Heart right ventricle (tissue), 16 donors: ENCODE results near the gene VPREB3. TPM values are rescaled to one million over a fixed set of nuclear protein-coding genes. Genes with fewer than 3 reads are reported as not detected.

Source experiments
- ATAC-seq, 8 donors: fragments of 200-7000 bp; cut with Tn5 transposase; one replicate each; pipeline ENCODE4 v1.9.1; 2020; ENCODE audit warnings: mild to moderate bottlenecking in 8 of 8, moderate library complexity in 8 of 8, moderate number of reproducible peaks in 1 of 8
- DNase-seq, 2 donors: peaks; one replicate each; pipeline ENCODE4 v3.0.0-alpha.2; 2020
- H3K27ac ChIP-seq, 10 donors: fragments of 200-600 bp; sonication (generic) in 2 of 10; one replicate each; pipeline versions ENCODE4 v1.5.0 to v1.8.0; 2020 to 2022; ENCODE audit warnings: mild to moderate bottlenecking in 3 of 10
- H3K27me3 ChIP-seq, 7 donors: fragments of 200-600 bp; one replicate each; pipeline ENCODE4 v1.8.0; 2021 to 2022; ENCODE audit warnings: mild to moderate bottlenecking in 2 of 7
- H3K36me3 ChIP-seq, 9 donors: fragments of 200-600 bp; sonication (generic) in 1 of 9; one replicate each; pipeline versions ENCODE4 v1.5.0 to v1.8.0; 2020 to 2022; ENCODE audit warnings: mild to moderate bottlenecking in 2 of 9
- H3K4me1 ChIP-seq, 9 donors: fragments of 200-600 bp; sonication (generic) in 1 of 9; one replicate each; pipeline versions ENCODE4 v1.5.0 to v1.8.0; 2020 to 2022; ENCODE audit warnings: mild to moderate bottlenecking in 4 of 9
- H3K4me3 ChIP-seq, 10 donors: fragments of 200-600 bp; sonication (generic) in 2 of 10; one replicate each; pipeline versions ENCODE4 v1.5.0 to v1.8.0; 2020 to 2022; ENCODE audit warnings: mild to moderate bottlenecking in 7 of 10, moderate library complexity in 2 of 10
- H3K9me3 ChIP-seq, 11 donors: fragments of 200-600 bp in 10 of 11; sonication (generic) in 2 of 11; one replicate each; pipeline versions ENCODE4 v1.5.0 to v1.8.0; 2013 to 2022; ENCODE audit warnings: mild to moderate bottlenecking in 2 of 11, control low read depth in 1 of 11, moderate library complexity in 1 of 11
- WGBS, 2 donors: extraction: QIAGEN DNeasy Blood & Tissue Kit; methylation state at CpG; one replicate each; pipeline ENCODE4 v1.1.7; 2013; ENCODE audit warnings: inconsistent platforms in 1 of 2; 5-methylcytosine and 5-hydroxymethylcytosine counted together
- intact Hi-C, 10 donors: fragments of 100-400 bp; cut with DNase I; formaldehyde crosslinking; loops; one replicate each; pipeline versions ENCODE4 v1.11.1 to v1.14.2; 2022
- polyA plus RNA-seq, 2 donors: library from polyadenylated mRNA; stranded (reverse); fragments of 200-250 nt; gene quantifications; one replicate each; pipeline ENCODE4 v1.2.3, GENCODE V29; 2013
- total RNA-seq, 10 donors: library from RNA; stranded (reverse); fragmentation: NEBNext Ultra II Directional in 3 of 10; extraction: Animal tissue kit (Norgen Biotek cat#: 25700) in 3 of 10; gene quantifications; one replicate each; pipeline versions ENCODE4 v1.2.1 to v1.2.4, GENCODE V29; 2021 to 2023
- TF ChIP-seq, protein P1 (sequence below), 9 donors: fragments of 200-600 bp; sonication (generic) in 2 of 9; IDR thresholded peaks; one replicate each; pipeline versions ENCODE4 v1.5.0 to v1.8.0; 2021 to 2022; ENCODE audit warnings: antibody characterized with exemption in 9 of 9, mild to moderate bottlenecking in 5 of 9, moderate library complexity in 1 of 9
- donor health status: Arrhythmogenic right ventricular cardiomyopathy.
- donor health status: ischemic (EF 13 %, LVEDD 7.1; RV severe dilation, severe dysfunction).
- donor health status: healthy with polysubstance abuse.
- donor health status: DM: no; HTN: yes; CAD: no.
- donor health status: DM: no; HTN: no; CAD: no.
- donor health status: ischemic (EF 25% LVEDD 6.9; RV normal size, moderate dysfunction).
- donor health status: ischemic (EF 25% LVEDD 5.7; RV mildly dilated, moderate dysfunction).
- donor health status: healthy.
- donor health status: DM: yes; HTN: yes; CAD: no.
- donor health status: Ischemic cardiomyopathy.
- donor health status: ischemic (EF 35%, LVEDD 5.7; RV mildly dilated, moderate dysfunction).
- donor health status: nonischemic (EF 11% LVEDD 7.7; RV severe dilation, severe dysfunction).
- donor health status: DM: yes; HTN: yes; CAD: no.
- donor health status: PGD.
- donor health status: ischemic (EF 29% LVEDD 5.4; RV normal size, mild dysfunction).
- donor health status: nonischemic (EF 23%, LVEDD 6.1; RV moderate dilation, normal function).

VPREB3 gene
- total and polyA plus RNA-seq, 12 donors, result 0.56 to 2.5 (median 0.96) TPM; not detected in 4

- intact Hi-C loops, result loop anchor here in 1 of 10 donors (2.0 kb wide), 1 partner anchor 35 kb away; the partner anchor contains the start of gene ZNF70
- Histone ChIP-seq H3K27ac (peak overlapping the region in 2 of 10 donors; percentile 41 to 59), H3K36me3 (peaks cover 0 to 42% (median 7%) of the 10 kb centered on the region in 9 donors), H3K27me3 (no peaks in the 10 kb centered on the region), H3K4me3 (peak overlapping the region in 9 of 10 donors; percentile 69 to 91 (median 78)), H3K4me1 (peaks cover 0 to 22% (median 13%) of the 10 kb centered on the region in 9 donors), H3K9me3 (no peaks in the 10 kb centered on the region)
- WGBS, 2 donors, result 71 to 74% methylated on average over 18 of the region's 18 CpGs
- TF ChIP-seq, protein P1, sequence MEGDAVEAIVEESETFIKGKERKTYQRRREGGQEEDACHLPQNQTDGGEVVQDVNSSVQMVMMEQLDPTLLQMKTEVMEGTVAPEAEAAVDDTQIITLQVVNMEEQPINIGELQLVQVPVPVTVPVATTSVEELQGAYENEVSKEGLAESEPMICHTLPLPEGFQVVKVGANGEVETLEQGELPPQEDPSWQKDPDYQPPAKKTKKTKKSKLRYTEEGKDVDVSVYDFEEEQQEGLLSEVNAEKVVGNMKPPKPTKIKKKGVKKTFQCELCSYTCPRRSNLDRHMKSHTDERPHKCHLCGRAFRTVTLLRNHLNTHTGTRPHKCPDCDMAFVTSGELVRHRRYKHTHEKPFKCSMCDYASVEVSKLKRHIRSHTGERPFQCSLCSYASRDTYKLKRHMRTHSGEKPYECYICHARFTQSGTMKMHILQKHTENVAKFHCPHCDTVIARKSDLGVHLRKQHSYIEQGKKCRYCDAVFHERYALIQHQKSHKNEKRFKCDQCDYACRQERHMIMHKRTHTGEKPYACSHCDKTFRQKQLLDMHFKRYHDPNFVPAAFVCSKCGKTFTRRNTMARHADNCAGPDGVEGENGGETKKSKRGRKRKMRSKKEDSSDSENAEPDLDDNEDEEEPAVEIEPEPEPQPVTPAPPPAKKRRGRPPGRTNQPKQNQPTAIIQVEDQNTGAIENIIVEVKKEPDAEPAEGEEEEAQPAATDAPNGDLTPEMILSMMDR (IDR thresholded peaks at IDR 0.05), result no peak
- no peak for DNase-seq
- ATAC-seq, result no peak
Measured at GRCh38 chr22:23715806-23716375, 38.3 kb downstream of the VPREB3 start.

- TF ChIP-seq, protein P1 (IDR thresholded peaks at IDR 0.05), result no peak
- ATAC-seq (no peak), DNase-seq (no peak)
- no peak overlapping the region for H3K27ac ChIP-seq
- H3K27me3 ChIP-seq, result no peaks in the 10 kb centered on the region
- WGBS, 2 donors, result 90 to 91% methylated on average over 23 of the region's 23 CpGs
- intact Hi-C loops, result no loop called here
- peaks cover 0 to 52% (median 13%) of the 10 kb centered on the region in 9 donors for H3K36me3 ChIP-seq
- H3K4me3 ChIP-seq, result no peak overlapping the region
- no peaks in the 10 kb centered on the region for H3K9me3 ChIP-seq
- H3K4me1 ChIP-seq, result peaks cover 0 to 22% (median 13%) of the 10 kb centered on the region in 9 donors
Measured at GRCh38 chr22:23714596-23715578, 39.3 kb downstream of the VPREB3 start.

GRCh38 chr22:23713696-23714595 lies 40.3 kb downstream of the VPREB3 start:
- Histone ChIP-seq H3K9me3 (no peaks in the 10 kb centered on the region), H3K36me3 (peaks cover 0 to 61% (median 16%) of the 10 kb centered on the region in 9 donors), H3K4me1 (peaks cover 0 to 22% (median 13%) of the 10 kb centered on the region in 9 donors), H3K4me3 (no peak overlapping the region), H3K27ac (no peak overlapping the region), H3K27me3 (no peaks in the 10 kb centered on the region)
- intact Hi-C loops, result no loop called here
- TF ChIP-seq, protein P1 (IDR thresholded peaks at IDR 0.05), result no peak
- ATAC-seq (no peak), DNase-seq (no peak)
- 92 to 93% methylated on average over 28 of the region's 28 CpGs for whole genome bisulfite sequencing, 2 donors
